ENCODE data around the gene SYNE2.

Gene SYNE2

DNA sequence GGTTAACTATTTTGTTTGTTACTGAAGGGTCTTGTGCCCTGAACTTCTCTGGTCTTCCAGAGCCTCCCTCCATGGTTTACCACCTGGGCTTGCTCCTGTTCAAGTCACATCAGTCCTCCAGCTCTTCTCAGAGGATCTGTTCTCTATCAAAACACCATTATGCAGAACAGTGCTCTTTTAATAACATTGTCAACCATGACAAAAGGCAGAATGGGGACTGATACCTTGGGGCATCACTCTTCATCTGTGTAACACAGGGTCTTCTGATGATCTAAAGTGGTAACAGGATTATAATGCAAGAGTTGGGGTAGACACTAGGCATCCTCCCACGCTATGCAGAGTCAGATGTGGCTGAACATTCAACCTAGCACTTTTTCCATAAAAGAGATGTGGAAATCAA lies 403.0 kb downstream of the SYNE2 start:
- no peaks in the 10 kb centered on the region for H3K9me3 ChIP-seq (ENCODE audit: severe bottlenecking)
- no peaks in the 10 kb centered on the region for H3K36me3 ChIP-seq (ENCODE audit: low read depth)
- H3K27ac ChIP-seq (ENCODE audit: poor library complexity, severe bottlenecking), result no peak overlapping the region
- no peaks in the 10 kb centered on the region for H3K27me3 ChIP-seq (ENCODE audit: insufficient read depth, poor library complexity, severe bottlenecking)
- no peak overlapping the region for H3K4me3 ChIP-seq (ENCODE audit: severe bottlenecking)
- H3K4me1 ChIP-seq (ENCODE audit: insufficient read depth, poor library complexity, severe bottlenecking), result peaks cover 11% of the 10 kb centered on the region
- TF ChIP-seq, protein P1, sequence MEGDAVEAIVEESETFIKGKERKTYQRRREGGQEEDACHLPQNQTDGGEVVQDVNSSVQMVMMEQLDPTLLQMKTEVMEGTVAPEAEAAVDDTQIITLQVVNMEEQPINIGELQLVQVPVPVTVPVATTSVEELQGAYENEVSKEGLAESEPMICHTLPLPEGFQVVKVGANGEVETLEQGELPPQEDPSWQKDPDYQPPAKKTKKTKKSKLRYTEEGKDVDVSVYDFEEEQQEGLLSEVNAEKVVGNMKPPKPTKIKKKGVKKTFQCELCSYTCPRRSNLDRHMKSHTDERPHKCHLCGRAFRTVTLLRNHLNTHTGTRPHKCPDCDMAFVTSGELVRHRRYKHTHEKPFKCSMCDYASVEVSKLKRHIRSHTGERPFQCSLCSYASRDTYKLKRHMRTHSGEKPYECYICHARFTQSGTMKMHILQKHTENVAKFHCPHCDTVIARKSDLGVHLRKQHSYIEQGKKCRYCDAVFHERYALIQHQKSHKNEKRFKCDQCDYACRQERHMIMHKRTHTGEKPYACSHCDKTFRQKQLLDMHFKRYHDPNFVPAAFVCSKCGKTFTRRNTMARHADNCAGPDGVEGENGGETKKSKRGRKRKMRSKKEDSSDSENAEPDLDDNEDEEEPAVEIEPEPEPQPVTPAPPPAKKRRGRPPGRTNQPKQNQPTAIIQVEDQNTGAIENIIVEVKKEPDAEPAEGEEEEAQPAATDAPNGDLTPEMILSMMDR (IDR thresholded peaks at IDR 0.05; ENCODE audit: poor library complexity, severe bottlenecking), result no peak
- no peak for DNase-seq (ENCODE audit: low spot score)
- ATAC-seq (ENCODE audit: low read depth), result no peak

DNA sequence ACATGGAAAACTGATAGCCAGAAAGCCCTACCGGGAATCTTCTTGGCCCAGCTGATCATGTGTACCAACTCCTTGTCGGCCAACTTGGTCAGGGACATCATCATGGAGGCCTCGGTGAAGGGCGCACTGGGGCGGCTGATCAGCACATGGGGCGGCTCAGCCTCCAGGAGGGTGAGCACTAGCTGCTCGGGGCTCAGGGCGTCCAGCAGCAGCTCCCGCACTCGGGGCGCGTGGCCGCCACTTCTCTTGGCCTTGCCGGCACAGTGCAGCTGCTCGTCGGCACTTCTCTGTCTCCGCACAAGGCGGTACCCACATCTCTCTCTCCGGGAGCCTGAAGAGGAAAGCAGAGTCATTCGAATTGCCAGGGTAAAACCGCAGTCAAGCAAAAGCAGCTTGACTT lies 407.6 kb downstream of the SYNE2 start:
- DNase-seq (ENCODE audit: low spot score) (no peak), ATAC-seq (ENCODE audit: low read depth) (no peak)
- H3K9me3 ChIP-seq (ENCODE audit: severe bottlenecking), result no peaks in the 10 kb centered on the region

DNA sequence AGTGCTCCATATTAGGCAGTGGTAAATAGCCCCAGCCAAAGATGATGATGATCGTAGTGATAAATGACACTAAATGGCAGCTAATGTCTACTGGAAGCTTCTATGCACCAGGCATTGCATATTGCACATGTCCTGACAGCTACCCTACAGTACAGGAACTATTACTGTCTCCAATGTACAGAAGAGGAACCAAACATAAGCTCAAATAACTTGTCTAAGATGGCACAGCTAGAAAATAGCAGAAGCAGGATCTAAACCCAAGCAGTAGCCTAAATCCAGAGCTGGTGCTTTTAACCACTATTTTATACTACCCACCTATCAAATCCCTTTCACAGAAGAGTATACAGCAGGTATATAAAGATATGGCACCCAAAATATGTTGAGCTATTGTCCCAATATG lies 412.4 kb downstream of the SYNE2 start:
- Histone ChIP-seq H3K4me1 (ENCODE audit: insufficient read depth, poor library complexity, severe bottlenecking) (peaks cover 7% of the 10 kb centered on the region), H3K27ac (ENCODE audit: poor library complexity, severe bottlenecking) (no peak overlapping the region), H3K36me3 (ENCODE audit: low read depth) (no peaks in the 10 kb centered on the region), H3K4me3 (ENCODE audit: severe bottlenecking) (no peak overlapping the region), H3K27me3 (ENCODE audit: insufficient read depth, poor library complexity, severe bottlenecking) (no peaks in the 10 kb centered on the region), H3K9me3 (ENCODE audit: severe bottlenecking) (no peaks in the 10 kb centered on the region)
- TF ChIP-seq, protein P1 (IDR thresholded peaks at IDR 0.05; ENCODE audit: poor library complexity, severe bottlenecking), result no peak
- DNase-seq (ENCODE audit: low spot score), result no peak
- no peak for ATAC-seq (ENCODE audit: low read depth)

More for the DNA sequence above, 407.6 kb downstream of the SYNE2 start:
- H3K36me3 ChIP-seq (ENCODE audit: low read depth), result no peaks in the 10 kb centered on the region
- TF ChIP-seq, protein P1 (IDR thresholded peaks at IDR 0.05; ENCODE audit: poor library complexity, severe bottlenecking), result no peak
- no peaks in the 10 kb centered on the region for H3K4me1 ChIP-seq (ENCODE audit: insufficient read depth, poor library complexity, severe bottlenecking)
- no peaks in the 10 kb centered on the region for H3K27me3 ChIP-seq (ENCODE audit: insufficient read depth, poor library complexity, severe bottlenecking)
- no peak overlapping the region for H3K4me3 ChIP-seq (ENCODE audit: severe bottlenecking)
- H3K27ac ChIP-seq (ENCODE audit: poor library complexity, severe bottlenecking), result no peak overlapping the region

DNA sequence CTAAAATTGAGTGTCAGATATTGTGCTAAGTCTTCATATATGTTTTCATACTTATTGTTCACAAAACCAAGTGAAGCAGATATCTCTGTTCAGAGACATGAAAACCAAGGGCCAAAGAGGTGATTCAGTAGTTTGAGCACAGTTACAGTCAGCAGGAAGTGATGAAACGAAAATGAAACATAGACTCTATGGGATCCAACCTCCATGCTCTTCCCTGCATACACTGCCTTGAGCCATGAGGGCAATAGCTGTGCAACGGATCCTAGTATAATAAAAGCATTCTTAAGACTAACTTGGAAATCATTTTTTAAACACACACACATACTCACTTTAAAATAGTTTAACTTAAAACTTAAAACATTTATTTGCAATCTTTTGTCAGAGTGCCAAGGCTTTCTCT lies 413.4 kb downstream of the SYNE2 start:
- peak; percentile 81 for ATAC-seq (ENCODE audit: low read depth)

DNA sequence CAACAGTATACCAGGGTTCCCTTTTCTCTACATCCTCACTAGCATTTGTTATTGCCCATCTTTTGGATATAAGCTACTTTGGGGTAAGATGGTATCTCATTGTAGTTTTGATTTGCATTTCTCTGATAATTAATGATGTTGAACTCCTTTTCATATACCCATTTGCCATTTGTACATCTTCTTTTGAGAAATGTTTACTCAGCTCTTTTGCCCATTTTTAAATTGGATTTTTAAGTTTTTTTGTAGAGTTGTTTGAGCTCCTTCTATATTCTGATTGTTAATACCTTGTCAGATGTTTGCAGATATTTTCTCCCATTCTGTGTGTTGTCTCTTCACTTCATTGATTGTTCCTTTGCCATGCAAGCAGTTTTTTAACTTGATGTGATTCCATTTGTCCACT lies 419.2 kb downstream of the SYNE2 start:
- TF ChIP-seq, protein P1 (IDR thresholded peaks at IDR 0.05; ENCODE audit: poor library complexity, severe bottlenecking), result no peak
- DNase-seq (ENCODE audit: low spot score) (no peak), ATAC-seq (ENCODE audit: low read depth) (no peak)
- H3K9me3 ChIP-seq (ENCODE audit: severe bottlenecking), result no peaks in the 10 kb centered on the region
- H3K27ac ChIP-seq (ENCODE audit: poor library complexity, severe bottlenecking), result no peak overlapping the region
- H3K36me3 ChIP-seq (ENCODE audit: low read depth), result no peaks in the 10 kb centered on the region
- no peak overlapping the region for H3K4me3 ChIP-seq (ENCODE audit: severe bottlenecking)
- no peaks in the 10 kb centered on the region for H3K27me3 ChIP-seq (ENCODE audit: insufficient read depth, poor library complexity, severe bottlenecking)
- H3K4me1 ChIP-seq (ENCODE audit: insufficient read depth, poor library complexity, severe bottlenecking), result no peaks in the 10 kb centered on the region

More for the DNA sequence above, 413.4 kb downstream of the SYNE2 start:
- Histone ChIP-seq H3K27me3 (ENCODE audit: insufficient read depth, poor library complexity, severe bottlenecking) (no peaks in the 10 kb centered on the region), H3K9me3 (ENCODE audit: severe bottlenecking) (no peaks in the 10 kb centered on the region), H3K36me3 (ENCODE audit: low read depth) (no peaks in the 10 kb centered on the region), H3K4me1 (ENCODE audit: insufficient read depth, poor library complexity, severe bottlenecking) (peaks cover 7% of the 10 kb centered on the region), H3K27ac (ENCODE audit: poor library complexity, severe bottlenecking) (no peak overlapping the region), H3K4me3 (ENCODE audit: severe bottlenecking) (no peak overlapping the region)
- TF ChIP-seq, protein P1 (IDR thresholded peaks at IDR 0.05; ENCODE audit: poor library complexity, severe bottlenecking), result no peak
- no peak for DNase-seq (ENCODE audit: low spot score)
